ENCODE results near the gene TRMT1.

DNA sequence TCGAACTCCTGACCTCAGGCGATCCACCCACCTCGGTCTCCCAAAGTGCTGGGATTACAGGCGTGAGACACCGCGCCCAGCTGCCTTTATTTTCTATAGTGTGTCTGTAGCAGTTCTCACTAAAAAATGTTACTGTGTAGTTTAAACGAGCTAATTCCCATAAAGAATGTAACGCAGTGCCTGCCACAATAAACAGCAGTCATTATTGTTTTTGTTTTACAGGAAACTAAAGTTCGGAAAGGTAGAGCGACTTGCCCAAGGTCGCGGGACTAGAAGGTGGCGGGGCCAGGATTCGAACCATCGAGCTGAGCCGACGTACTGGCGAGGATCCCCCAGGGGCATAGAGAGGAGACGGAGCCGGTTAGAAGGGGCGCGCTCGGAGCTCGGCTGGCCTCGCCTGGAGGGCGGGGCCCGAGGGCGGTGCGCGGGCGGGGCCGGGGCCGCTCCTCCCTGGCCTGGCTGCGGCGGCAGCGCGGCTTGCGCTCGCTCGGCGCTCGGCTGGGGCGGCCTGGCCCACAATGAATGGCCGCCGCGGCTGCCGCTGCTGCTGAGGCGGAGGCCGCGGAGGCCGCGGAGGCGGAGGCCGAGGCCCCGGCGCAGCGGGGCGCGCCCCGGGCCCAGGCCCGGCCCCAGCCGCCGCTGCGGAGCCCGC is 1.4 kb upstream of the TRMT1 start, which contains the start of gene NACC1:
- TF ChIP-seq, protein P1, sequence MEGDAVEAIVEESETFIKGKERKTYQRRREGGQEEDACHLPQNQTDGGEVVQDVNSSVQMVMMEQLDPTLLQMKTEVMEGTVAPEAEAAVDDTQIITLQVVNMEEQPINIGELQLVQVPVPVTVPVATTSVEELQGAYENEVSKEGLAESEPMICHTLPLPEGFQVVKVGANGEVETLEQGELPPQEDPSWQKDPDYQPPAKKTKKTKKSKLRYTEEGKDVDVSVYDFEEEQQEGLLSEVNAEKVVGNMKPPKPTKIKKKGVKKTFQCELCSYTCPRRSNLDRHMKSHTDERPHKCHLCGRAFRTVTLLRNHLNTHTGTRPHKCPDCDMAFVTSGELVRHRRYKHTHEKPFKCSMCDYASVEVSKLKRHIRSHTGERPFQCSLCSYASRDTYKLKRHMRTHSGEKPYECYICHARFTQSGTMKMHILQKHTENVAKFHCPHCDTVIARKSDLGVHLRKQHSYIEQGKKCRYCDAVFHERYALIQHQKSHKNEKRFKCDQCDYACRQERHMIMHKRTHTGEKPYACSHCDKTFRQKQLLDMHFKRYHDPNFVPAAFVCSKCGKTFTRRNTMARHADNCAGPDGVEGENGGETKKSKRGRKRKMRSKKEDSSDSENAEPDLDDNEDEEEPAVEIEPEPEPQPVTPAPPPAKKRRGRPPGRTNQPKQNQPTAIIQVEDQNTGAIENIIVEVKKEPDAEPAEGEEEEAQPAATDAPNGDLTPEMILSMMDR (IDR thresholded peaks at IDR 0.05), result no peak
- TF ChIP-seq EZH2 (IDR thresholded peaks at IDR 0.05; ENCODE audit: borderline replicate concordance, insufficient read depth, low read depth, low read length, poor library complexity, severe bottlenecking), result no peak

All from B cell (primary cell).